Suppressor macrophage treated with lipopolysaccharide for 4 hours (primary cell): Measurements from ENCODE around the gene ALS2CL.

Experiments used
- DNase-seq: peaks from one replicate; pipeline ENCODE4 v3.0.0-alpha.2; 2020

The ALS2CL gene

DNA sequence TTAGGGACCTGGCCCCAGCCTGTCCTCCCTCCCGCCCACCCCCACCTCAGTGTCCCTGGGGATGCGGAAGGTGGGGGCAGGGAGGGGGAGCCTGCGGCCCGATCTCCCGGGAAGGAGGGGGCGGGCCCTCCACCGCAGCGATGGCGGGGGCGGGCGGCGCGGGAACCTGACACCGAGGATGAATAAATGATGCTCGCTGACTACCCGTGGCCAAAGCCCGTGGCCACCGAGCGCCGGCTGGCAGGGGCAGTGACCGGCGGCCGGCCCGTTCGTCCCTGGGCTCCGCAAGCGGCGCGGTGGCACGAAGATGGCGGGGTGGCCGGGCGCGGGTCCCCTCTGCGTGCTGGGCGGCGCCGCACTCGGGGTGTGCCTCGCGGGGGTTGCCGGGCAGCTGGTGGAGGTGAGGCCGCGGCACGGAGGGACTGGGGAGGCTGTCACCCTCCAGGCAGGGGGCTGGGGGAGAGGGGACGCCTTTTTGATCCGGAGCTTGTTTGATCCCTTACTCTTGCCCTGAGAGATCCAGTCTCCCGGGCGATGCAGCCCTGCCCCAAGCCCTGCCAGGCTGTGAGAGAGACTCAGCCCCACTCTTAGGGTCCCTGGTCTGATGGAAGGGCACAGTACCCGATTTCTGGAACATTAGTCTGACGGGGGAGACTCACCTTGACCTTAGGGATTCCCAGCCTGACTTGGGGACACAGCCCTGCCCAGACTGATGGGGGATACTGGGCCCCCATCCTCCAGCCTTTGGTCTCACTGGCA lies 7.9 kb upstream of the ALS2CL start, which contains the start of gene TMIE:
TMIE (plus strand) TSS at position 212 of the 759 bp plus-strand sequence; CDS start at position 308, 96 bp downstream.
- no peak for DNase-seq

DNA sequence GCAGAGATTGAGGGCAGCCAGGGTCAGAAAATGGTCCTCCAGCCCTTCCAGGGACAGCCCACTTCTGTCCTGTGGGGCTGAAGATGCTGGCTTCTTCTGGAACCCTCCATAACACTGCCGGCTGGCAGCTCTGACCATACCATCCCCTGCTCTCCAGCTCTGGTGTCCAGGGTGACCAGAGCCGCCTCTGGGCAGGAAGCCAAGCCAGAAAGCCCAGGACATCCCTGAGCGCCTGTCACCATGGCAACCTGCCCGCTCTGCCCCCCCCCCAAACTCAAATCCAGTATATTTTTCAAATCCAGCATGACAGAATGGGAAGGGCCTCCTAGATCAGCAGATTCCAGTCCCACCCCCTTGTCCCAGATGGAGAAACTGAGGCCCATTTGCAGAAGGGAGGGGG lies 7.3 kb upstream of the ALS2CL start:
- DNase-seq, result no peak

DNA sequence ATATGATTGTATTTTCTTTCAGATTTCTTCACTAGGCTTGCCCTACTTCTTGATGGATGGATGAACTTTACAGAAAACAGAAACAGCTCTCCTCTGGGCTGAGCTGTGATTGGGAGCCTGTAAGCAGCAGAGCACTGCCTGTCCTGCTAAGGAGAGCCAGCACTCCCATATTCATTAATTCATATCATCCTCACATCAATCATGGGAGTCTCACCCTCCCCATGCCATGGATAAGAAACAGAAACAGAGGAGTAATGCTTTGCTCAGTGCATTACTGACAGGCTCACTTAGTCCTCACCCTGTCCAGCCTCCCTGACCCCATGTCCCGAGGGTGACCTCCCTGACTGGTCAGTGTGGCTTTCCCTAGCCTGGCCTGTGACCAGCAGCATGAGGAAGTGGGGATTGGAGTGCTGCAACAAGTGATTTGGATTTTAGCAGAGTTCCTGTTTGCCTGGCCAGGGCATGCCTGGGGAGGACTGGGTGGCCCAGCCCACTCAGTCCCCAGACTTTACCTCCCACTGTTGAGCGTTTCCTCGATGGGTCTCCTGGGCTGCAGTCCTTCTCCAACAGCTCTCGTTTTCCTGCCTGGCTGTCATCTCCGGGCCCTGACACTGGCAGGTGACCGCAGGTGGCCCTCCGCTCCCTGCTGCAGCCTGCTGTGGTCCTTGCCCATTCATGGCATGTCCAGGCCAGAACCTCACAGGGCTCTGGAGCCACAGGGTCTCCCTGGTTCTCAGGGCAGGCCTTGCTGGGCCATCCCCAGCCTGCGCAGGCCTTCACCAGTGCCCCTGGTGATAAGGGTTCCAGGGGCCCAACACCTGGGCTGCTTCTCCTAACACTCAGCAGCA lies 6.4 kb upstream of the ALS2CL start:
- peak; percentile 93 for DNase-seq

DNA sequence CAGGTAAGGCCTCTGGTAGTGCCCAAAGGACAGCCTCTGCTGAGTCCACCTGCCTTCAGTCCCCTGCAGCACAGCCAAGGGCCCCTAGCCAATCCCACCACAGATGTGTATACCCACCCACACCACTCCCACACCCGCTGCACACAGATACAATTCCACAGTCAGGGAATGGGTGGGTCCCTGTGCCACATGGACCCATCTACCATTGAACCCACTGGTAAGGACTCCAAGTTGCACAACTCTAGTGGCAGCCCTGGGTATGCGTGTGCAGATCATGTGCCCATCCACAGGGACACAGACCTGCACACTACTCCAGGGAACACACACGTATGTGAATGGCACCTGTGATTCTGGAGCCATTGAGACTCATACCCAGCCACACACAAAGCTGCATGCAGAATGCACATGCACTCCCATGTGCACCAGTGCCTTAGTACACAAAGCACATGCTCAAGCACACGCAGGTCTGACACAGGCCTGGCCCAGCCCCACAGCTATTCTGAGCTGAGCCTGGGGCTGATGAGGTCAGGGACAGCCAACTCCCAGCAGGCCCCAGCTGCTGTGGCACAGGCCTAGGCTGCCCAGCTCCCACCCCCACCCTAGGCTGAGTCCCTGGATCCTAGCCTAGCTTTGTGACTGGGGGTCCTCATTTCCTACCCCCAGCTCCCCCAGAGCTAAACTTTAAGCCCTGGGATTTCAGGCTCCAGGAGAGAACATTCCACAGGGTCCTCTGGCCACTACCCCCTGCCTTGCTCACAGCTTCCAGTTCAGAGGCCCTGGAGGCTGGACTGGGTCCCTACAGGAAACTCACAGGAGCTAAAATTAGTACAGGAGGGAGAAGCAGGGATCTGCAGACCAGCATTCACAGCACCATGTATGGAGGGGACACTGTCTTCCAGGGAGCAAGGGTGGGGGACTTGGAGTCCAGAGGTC lies 2.7 kb upstream of the ALS2CL start:
- DNase-seq, result no peak

DNA sequence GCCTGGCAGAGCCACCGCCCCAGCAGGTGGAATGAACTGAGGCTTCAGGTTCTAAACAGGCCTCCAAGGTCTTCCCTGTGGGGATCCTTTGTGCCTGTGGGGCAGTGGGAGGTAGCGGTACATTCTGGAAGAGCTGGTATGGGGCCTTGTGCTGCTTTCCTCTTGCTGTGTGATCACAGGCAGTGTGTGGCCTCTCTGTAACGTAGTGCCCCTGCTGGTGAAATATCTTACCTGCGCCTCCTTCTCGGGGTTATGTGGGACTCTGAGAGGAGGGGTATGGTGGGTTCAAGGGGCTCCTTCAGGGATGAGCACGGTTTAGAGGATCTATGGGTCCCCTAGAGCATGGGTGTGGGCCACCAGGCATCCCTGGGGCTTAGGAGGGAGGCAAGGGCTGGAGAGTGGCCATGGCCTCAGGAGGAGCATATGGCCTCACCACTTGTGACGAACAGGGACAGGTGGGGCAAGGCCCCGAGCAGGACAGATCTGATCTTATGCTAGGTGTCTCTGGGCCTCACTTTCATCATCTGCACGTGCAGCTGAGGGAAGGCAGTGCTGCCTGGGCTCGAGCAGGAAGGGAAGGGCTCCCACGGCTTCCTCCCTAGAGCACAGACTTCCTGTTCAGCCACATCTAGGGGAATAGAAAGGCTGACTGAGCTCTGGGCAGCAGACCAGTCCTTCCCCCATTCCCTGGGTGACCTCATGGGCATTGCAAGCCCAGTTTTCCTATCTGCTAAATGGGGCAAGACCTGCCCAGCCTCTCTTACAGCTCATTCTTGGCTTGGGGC lies 1.9 kb upstream of the ALS2CL start:
- DNase-seq, result peak; percentile 94

DNA sequence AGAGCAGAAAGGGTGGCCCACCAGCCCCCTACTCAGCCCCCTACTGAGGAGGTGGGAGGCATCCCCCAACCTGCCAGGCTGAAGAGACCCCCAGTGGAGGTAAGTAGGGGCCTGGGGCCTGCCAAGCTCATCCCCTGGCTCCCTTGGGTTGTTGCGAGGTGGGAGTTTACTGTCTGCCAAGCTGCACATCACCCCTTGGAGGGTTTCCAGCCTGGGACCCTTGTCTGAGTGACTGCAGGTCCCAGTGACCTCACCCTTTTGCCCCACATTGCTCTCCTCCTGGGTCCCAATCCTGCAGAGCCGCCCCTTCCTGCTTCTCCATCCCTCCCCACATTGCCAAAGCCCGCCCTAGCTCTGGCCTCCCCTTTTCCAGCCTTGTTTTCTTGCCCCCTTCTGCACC lies 1.0 kb upstream of the ALS2CL start:
- DNase-seq, result no peak

DNA sequence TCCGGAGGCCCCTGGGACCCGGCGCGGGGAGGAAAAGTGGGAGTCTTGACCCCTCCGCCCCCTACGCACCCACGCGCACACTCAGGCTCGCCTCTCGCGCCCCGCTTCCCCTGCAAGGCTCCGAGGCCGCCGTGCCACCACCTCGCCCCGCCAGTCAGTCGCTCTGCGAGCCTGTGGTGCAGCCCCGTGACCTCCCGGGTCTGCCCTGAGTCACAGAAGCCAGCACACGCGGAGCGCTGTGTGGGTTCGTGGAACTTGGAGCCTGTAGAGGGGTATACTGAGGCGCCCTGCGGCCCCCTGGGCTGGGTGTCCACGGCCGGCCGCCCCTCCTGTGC lies 380 bp upstream of the ALS2CL start:
- DNase-seq, result peak; percentile 75

DNA sequence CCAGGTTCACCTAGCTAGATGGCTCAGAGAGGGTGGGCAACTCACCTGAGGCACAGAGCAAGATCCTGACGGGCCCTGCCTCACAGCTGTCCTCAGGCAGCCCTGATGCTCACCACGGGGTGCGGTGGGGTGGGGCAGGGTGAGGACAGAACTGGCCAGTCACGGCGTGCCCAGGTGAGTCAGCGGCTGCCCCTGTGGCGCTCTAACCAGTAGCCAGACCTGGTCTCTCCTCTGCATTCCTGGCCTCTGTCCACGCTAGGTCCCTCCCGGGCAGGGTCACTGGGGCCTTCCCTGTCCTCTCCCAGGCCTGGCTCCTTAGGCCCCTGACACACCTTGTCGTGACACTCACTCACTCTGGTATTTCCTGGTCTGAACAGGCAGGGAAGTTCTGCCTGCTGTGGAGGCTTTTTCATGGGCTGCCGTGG lies 901 bp downstream of the ALS2CL start:
- DNase-seq, result no peak

DNA sequence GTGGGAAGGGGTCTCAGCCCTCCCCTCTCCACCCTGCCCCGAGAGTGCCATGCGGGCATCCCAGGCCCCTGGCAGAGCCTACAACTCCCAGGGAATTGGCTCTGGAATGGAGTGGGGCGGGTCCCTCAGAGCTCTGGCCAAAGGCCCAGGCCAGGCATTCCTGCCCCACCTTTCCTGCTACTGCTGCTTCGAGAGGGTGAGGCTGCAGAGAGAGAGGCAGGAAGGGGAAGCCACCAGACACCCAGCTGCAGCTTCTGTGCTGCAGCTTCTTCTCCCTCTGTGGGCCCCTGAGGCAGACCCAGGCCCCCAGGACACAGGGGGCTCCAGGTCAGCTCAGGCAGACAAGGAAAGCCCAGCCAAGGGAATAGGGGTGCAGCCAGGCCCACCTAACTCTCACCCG lies 2.7 kb downstream of the ALS2CL start:
- no peak for DNase-seq

DNA sequence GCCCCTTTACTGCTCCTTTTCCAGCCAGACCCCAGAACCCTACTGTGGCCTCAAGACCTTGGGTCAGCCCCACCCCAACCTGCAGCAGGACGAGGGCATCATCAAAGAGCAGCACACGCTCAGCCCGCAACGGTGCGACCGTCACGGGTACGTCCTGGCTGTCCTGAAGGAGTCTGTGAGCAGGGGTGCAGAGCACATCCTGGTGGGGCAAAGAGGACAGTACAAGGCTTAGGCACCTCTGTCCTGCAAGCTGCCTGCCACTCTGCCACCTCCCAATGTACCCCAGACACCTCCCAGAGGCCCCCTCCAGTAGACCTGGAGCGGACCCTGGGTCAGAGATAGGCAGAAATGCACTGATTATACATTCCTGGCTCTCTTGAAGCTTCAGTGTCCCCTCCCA lies 8.0 kb downstream of the ALS2CL start:
- no peak for DNase-seq

DNA sequence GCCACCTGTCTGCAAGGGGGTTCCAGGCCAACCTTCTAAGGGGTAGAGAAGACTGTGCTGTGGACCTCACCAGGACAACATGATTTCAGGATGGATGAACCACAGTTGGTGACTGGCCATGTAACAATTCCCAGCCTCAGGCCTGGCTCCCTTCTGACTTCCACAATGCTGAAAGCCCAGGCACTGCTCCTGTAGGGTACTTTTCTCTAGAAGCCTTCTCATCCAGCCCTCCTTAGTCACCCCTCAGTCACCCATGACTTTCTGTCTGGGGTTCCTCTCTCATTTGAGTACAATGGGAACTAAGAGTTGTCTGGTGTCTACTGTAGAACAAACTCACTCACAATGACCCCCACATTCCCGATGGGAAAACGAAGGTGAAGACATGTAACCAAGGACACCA lies 8.6 kb downstream of the ALS2CL start:
- DNase-seq, result peak; percentile 22

DNA sequence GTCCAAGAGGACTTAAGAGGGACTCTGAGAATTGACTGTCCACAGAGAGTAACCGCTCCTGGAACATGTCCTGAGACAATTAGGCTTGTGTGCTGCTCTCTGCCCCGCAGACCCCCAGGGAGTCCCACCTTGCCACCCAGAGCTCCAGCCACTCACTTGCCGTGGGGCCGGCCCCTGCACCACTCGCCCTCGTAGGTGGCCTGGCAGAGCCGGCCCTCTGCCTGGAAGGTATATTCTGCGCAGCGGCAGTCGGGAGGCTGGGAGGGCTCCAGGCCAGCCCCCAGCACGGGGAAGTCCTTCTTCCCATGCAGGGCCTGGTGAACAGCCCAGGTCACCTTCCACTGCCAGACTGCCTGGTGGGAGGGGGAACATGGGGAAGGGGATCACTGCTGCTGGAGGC lies 10.5 kb downstream of the ALS2CL start:
- DNase-seq, result no peak

DNA sequence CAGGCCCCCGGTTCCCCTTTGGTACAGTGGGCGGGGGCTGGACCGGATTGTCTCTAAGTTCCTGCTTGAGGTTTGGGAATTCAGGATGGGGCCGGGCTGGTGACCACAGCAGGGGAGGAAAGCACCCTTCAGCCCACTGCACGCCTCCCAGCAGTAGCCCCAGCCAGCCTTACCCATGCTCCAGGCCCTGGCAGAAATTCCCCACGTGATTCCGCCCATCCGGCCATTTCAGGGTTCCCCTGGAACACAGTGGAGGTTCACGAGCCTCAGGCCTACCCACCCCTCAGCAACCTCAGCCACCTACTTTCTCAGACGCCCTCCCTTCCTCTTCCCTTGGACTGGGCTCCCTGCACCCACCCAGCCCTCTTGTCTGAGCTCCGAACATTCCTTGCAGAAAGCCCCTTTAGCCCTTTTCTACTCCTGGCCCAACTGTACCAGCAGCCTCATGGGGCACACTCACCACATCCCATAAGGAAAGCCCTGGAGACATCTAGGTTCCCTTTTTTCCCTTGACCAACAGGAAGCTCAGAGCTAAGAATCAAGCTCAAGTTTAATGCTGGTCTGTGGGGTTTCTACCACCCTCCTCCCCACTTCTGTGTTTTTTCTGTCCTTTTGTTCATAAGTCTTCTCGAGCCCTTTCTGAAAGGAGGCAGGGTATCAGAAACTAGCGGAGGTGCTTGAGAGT lies 11.5 kb downstream of the ALS2CL start:
- peak; percentile 51 for DNase-seq

DNA sequence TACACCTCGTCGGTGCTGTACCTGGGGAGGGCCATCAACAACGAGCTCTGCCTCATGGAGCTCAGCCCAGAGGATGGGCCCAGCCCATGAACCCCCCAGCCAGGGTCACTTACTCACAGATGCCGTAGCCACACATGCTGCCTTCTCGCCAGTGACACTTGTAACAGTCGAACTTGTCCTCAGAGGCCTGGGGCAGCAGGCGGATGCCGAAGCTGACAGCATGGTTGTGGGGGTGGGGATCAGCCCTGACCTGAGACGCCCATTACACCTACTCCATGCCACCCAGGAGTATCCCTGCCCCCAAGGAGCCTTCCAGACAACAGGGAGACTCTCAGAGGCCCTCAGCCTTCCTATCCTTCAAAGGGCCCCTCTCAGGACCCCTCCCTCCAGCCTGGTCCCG lies 12.1 kb downstream of the ALS2CL start:
- no peak for DNase-seq

DNA sequence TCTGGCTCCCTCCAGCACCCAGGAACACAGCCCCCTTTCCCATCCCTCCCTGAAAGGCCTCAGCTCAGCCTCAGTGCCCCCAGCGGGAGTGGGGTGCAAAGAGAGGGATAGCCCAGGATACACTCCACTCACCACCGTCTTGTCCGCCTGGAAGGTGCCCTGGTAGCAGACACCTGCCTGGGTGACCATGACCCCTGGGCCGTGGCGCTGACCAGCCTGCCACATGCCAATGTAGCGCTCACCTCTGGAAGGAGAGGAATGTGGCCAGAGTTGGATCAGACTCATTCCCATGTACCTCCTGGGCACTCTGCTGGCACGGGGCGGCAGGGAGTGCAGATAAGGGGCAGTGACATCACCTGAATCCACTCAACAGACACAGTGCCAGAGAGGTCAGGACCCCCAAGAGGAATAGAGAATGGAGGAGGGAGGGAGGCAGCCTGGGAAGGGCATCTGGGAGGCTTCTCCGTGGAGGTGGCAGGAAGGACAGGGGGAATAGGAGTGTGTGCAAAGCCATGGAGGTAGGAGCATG lies 13.1 kb downstream of the ALS2CL start:
- no peak for DNase-seq

DNA sequence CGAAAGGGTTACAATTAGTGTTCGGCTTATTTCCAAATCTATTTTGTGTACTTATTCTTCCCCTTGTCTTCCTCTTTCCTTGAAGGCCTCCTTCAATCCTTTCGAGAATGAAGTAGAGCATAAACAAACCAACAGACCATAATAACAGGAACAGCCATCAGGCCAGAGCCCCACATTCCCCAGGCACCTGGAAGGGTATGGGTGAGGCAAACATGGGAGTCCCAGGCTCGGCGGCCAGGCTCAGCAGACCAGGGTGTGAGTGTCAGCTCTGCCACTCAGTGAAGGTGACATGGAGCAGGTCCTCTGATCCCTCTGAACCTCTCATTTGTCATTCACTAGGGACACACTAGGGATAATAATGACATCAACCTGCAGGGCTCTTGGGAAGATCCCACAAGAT lies 13.8 kb downstream of the ALS2CL start:
- no peak for DNase-seq

DNA sequence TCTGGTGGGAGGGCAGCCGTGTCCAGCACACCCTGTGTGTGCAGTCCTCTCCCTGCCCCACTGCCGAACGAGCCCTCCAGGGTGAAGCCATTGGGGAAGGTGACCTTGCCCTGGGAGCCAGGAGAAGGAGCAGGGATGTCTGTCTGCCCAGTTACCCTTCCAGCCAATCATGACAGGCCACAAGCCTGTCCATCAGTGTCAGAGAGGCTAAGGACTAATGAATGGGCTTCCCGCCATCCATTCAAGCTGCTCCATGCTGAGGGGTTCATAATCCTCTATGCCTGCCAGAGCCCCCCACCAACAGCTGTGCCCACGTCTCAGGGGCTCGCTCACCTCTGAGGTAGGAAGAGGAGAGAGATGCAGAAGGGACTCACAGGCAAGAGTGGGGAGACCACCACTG lies 15.2 kb downstream of the ALS2CL start:
- no peak for DNase-seq

DNA sequence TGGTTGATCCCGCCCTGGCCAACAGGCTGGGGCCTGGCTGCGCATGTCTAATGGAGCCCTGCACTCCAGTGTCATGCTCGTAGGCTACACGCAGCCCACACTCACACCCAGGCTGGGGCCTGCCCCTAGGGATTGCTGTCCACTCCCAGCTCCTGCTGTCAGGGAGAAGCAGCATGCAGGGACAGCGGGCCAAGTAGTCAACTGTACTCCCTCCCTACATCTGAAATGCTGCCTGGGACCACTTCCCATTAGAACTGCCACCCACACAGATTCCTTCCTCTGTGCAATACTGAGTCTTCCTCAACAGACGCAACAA lies 16.1 kb downstream of the ALS2CL start:
- DNase-seq, result no peak

DNA sequence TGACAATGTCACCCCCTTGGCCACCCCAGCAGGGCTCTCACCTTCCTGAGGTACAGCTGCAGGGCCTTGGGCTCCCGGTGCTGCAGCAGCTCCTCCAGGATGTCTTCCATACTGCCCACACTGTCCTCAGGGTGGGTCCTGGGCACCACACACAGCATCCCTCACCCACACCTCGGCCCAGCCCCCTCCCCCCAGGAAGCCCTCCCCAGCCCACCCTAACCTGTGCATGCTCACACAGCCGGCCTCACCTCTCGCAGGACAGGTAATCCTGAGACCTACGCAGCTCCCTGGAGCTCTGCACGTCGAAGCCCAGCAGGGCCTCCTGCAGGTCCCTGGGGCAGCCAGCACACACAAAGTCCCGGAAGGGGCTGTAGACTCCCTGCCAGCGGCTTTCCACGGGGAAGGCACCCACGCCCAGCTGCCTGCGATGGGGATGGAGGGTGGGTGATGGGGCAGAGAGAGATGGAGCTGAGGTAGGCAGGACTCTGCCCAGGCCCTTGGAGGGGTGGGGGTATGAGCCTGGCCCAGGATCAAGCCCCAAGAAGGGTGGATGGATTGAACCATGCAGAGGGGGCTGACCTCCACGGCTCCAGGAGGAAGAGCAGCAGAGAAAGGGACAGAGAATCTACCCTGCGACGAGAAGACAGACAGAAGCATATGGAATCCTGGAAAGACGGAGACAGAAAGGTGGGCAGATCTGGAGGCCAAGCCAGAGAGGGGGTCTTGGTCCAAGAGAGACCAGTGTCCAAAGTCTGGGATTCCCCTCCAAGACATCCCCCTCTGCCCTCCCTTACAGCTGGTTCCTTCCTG lies 16.7 kb downstream of the ALS2CL start:
- no peak for DNase-seq

DNA sequence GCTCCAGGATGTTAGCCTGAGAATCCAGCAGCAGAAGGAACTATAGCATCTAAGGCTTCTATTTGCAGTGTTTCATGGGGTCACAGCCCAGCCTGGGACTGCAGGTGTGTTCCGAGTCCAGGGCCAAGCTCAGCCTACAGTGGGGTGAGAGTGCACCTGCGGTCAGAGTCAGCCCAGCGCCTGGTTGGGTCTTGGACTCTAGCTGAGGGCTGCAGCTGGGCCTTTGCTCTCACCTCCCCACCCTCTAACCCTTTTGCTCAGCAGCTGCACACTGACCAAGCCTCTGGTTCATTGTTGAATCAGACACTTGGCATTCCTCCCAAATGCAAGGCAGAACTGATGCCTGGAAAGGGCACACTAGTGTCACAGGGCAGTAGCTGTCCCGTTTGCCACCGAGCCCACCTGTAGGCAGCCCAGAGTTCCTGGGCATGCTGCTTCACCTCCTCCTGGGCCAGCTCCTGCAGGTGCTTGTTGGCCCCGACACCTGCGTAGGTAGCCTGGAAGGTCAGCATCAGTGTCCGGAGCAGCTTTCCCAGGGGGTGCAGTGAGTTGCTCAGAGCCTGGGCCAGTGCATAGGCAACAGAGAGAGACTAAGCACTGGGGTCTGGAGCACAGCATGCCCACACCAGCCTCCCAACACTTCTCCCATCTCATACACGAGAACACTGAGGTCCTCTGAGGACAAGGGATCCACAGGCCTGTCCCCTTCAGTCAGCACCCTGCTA lies 17.5 kb downstream of the ALS2CL start:
- no peak for DNase-seq
